Common myeloid progenitor, CD34-positive (primary cell): ENCODE measurements around the gene TVP23C. TPM values are rescaled to one million over a fixed set of nuclear protein-coding genes. Genes with fewer than 3 reads are reported as not detected.
"Not testable (repeated sequence)": the region's sequence is repeated elsewhere in the genome, so short reads cannot be mapped to it uniquely, and the experiment has no call there.

ENCODE experiments used
- CTCF ChIA-PET: fragments of 350-600 bp; sonication (Branson Sonifier 250); formaldehyde crosslinking; loops from one replicate; lab custom pipeline; 2021; ENCODE audit warnings: antibody characterized with exemption; lab: Charles Lee
- POLR2A ChIA-PET: fragments of 350-600 bp; sonication (Branson Sonifier 250); formaldehyde crosslinking; loops from one replicate; lab custom pipeline; 2021; ENCODE audit warnings: antibody characterized with exemption; lab: Charles Lee
- DNase-seq, 3 donors: peaks; one replicate each; pipeline versions ENCODE4 v3.0.0 to v3.0.0-alpha.2; 2013
- H3K27ac ChIP-seq, 2 experiments: 1 replicate in 1 of 2; 2 replicates in 1 of 2; pipeline ENCODE4 v1.7.0; 2013; ENCODE audit warnings: inconsistent platforms in 2 of 2, low read length in 2 of 2, mild to moderate bottlenecking in 2 of 2, low read depth in 1 of 2, moderate library complexity in 1 of 2; ENCODE audit not compliant: severe bottlenecking in 2 of 2, insufficient read depth in 1 of 2, poor library complexity in 1 of 2
- H3K27me3 ChIP-seq, 5 experiments: replicated peaks in 2 of 5; 1 replicate in 3 of 5; 2 replicates in 2 of 5; pipeline versions ENCODE4 v1.6.1 to v1.7.0; 2013; ENCODE audit warnings: low read length in 4 of 5, mild to moderate bottlenecking in 2 of 5, moderate library complexity in 2 of 5, inconsistent platforms in 1 of 5; ENCODE audit not compliant: insufficient read depth in 5 of 5, control insufficient read depth in 4 of 5
- H3K36me3 ChIP-seq, 4 experiments: 1 replicate in 2 of 4; 2 replicates in 2 of 4; pipeline versions ENCODE4 v1.6.1 to v1.7.0; 2013; ENCODE audit warnings: low read length in 3 of 4, control low read depth in 1 of 4, mild to moderate bottlenecking in 1 of 4; ENCODE audit not compliant: control insufficient read depth in 4 of 4, insufficient read depth in 4 of 4
- H3K4me1 ChIP-seq, 4 experiments: 1 replicate in 3 of 4; 2 replicates in 1 of 4; pipeline versions ENCODE4 v1.6.1 to v1.7.1; 2013; ENCODE audit warnings: low read length in 3 of 4, mild to moderate bottlenecking in 3 of 4, control low read depth in 1 of 4, inconsistent platforms in 1 of 4, moderate library complexity in 1 of 4; ENCODE audit not compliant: control insufficient read depth in 4 of 4, insufficient read depth in 4 of 4; ENCODE audit errors: control extremely low read depth in 1 of 4
- H3K4me3 ChIP-seq, 7 experiments: 1 replicate in 4 of 7; 2 replicates in 3 of 7; pipeline versions ENCODE4 v1.5.1 to v1.7.0; 2013; ENCODE audit warnings: mild to moderate bottlenecking in 7 of 7, low read length in 6 of 7, moderate library complexity in 6 of 7, inconsistent platforms in 2 of 7, low read depth in 2 of 7, control low read depth in 1 of 7; ENCODE audit not compliant: insufficient read depth in 4 of 7, control insufficient read depth in 1 of 7; ENCODE audit errors: extremely low read depth in 1 of 7
- H3K9me3 ChIP-seq, 5 experiments: 1 replicate in 4 of 5; 2 replicates in 1 of 5; pipeline versions ENCODE4 v1.6.1 to v1.7.1; 2013; ENCODE audit warnings: low read length in 4 of 5, mild to moderate bottlenecking in 2 of 5, inconsistent platforms in 1 of 5, low read depth in 1 of 5, moderate library complexity in 1 of 5; ENCODE audit not compliant: control insufficient read depth in 4 of 5, insufficient read depth in 2 of 5; ENCODE audit errors: control extremely low read depth in 1 of 5
- WGBS: methylation state at CpG from one replicate; pipeline ENCODE4 v1.1.5; 2013; ENCODE audit not compliant: insufficient coverage; 5-methylcytosine and 5-hydroxymethylcytosine counted together
- polyA plus RNA-seq: library from polyadenylated mRNA; unstranded; fragments of 120-200 nt; gene quantifications from one replicate; pipeline ENCODE4 v1.2.1, GENCODE V29; 2013

Gene TVP23C
- 23.7 TPM for polyA plus RNA-seq

DNA sequence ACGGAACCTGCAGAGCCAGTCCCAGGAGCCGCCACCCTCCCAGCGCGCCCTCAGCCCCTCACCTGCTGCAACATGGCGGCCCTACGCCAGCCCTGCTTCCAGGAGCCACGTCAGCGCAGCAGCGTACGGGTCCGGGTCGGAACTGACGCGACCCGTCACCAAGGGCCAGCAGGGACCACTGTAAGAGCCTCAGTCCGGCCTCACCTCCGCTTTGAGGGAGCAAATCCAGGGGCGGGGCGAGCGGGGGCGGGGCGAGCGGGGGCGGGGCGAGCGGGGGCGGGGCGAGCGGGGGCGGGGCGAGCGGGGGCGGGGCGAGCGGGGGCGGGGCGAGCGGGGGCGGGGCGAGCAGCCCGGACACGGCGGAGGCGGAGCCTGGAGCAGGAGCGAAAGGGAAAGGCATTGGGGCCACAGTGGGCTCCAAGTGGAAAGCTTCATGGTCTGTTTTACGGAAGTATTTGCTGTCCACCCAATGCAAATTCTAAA, at the start of gene TVP23C:
TVP23C (minus strand) TSS at position 109 of the 483 bp plus-strand sequence; CDS start at position 74, 35 bp downstream.
- peak within 1 kb of the TSS; percentile 61 to 85 (median 72) for H3K4me3 ChIP-seq
- H3K4me1 ChIP-seq, H3K27me3 ChIP-seq, H3K36me3 ChIP-seq, POLR2A ChIA-PET, H3K9me3 ChIP-seq, CTCF ChIA-PET: not testable (repeated sequence)
- peak; percentile 76 to 90 (median 88) for DNase-seq
- 0% methylated on average over 14 of the region's 46 CpGs for WGBS
- peak within 1 kb of the TSS in 1 of 2 experiments; percentile 34 for H3K27ac ChIP-seq

DNA sequence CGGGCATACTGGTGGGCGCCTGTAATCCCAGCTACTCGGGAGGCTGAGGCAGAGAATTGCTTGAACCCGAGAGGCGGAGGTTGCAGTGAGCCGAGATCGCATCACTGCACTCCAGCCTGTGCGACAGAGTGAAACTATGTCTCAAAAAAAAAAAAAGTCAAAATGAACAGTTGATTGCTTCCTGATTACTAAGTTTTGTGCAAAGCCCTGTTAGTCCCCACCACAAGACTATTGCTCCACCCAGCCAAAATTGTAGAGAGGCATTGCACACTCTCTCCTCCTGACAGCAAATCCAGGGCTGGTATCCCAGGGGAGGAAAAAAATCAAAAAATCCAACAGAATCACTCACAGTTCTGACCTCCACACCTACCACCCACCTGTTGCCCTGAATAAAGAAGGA, 29.7 kb upstream of the TVP23C start:
- H3K36me3 ChIP-seq, H3K4me3 ChIP-seq, DNase-seq, H3K9me3 ChIP-seq, H3K27me3 ChIP-seq, CTCF ChIA-PET, H3K27ac ChIP-seq, POLR2A ChIA-PET: not testable (repeated sequence)
- H3K4me1 ChIP-seq: peaks cover 0 to 17% (median 9%) of the 10 kb centered on the region in 4 experiments
- no CpG with 5 or more reads among the region's 8 CpGs for WGBS

DNA sequence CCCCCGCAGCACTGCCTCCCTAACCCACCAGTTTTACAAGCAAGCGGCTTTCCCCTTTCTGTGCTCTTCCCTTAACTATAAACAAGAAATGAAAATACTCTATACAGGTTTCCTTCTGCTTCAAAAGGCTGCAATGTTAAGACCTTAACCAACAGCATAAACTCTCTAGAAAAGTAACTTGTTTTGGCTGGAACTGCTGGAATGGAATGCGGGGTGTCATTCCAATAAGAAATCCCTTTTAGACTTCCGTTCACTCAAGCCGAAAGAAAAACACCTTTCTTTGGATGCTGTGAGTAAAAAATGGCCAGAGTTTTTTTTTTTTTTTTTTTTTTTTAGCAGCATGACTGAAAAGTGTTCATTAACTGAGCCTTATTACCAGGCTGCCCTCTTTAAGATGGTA, 28.7 kb upstream of the TVP23C start:
- Histone ChIP-seq H3K4me1 (peaks cover 0 to 17% (median 9%) of the 10 kb centered on the region in 4 experiments), H3K4me3 (peak overlapping the region in 1 of 7 experiments; percentile 10)
- CTCF ChIA-PET, POLR2A ChIA-PET, H3K36me3 ChIP-seq, H3K27ac ChIP-seq, H3K9me3 ChIP-seq, H3K27me3 ChIP-seq: not testable (repeated sequence)
- WGBS: no CpG with 5 or more reads among the region's 5 CpGs
- peak in 2 of 3 donors; percentile 16 to 21 for DNase-seq

DNA sequence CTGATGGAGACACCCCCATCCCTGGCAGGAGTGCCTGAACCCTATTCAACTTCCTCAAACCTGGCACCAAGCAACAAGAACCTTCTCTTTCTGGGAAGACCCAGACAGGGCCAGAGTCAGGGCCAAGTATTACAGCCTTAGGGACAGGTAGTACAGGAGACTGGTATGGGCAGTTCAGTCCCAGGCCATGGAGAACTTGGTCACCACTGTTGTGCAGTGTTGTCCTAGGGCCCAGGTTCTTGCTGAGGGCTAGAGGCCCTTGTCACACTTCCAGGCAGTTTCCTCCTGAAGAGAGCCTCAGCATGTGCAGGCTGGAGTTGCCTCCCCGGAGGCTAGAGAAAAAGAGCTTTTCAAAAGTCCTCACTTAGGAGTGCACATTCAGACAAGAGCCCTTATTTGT, 27.6 kb upstream of the TVP23C start:
- H3K9me3 ChIP-seq, H3K36me3 ChIP-seq, DNase-seq, POLR2A ChIA-PET, CTCF ChIA-PET, H3K27ac ChIP-seq, H3K4me3 ChIP-seq: not testable (repeated sequence)
- WGBS: no CpG with 5 or more reads among the region's 1 CpG
- H3K4me1 ChIP-seq: peaks cover 0 to 19% (median 9%) of the 10 kb centered on the region in 4 experiments
- peaks cover 0 to 14% (median 2%) of the 10 kb centered on the region in 5 experiments for H3K27me3 ChIP-seq

DNA sequence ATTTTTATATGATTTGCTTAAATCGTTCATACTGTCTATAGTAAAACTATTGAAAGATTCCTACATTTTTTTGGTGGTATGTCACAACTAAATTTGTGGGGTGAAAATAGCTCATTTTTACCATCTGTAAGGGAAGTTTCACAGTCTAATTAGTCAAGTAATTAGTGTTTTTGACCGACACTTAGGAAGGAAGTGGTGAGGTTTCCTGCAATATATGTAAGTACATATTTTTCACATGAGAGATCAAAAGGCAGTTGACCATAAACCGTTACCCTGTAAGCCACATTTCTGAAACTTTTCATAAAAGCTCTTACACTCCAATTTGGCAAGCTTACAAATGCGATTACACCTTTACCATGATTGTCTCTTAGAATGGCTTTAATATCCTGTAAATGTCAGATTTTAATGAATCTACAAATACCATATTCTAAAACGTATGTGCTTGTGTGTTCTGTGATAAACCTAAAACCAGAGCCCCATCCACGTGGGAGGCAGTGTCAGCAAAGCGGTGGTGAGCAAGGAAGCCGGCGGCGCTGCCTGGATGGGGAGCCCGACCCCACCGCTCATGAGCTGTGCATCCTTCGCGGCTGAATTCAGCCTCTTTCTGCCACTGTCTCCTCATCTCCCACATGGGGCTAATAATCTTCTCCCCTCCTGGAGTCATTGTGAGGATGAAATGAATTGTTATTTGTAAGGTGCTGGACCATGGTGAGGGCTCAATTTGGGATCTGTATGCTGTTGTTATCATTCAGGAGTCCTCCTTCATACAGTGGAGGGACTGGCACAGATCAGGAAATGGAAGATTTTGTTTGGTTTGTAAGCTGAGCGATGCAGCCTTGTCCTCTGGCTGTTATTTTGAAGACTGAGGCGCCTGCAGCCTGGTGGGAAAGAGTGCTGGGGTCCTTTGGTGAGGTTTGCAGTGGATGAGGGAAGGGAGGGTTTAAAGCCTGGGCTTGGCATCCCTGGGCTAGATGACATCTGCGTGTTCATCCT, 26.6 kb upstream of the TVP23C start:
- H3K9me3 ChIP-seq, H3K27ac ChIP-seq, POLR2A ChIA-PET, CTCF ChIA-PET, H3K36me3 ChIP-seq: not testable (repeated sequence)
- Histone ChIP-seq H3K4me3 (peak overlapping the region in 1 of 7 experiments; percentile 33), H3K27me3 (peaks cover 0 to 14% (median 2%) of the 10 kb centered on the region in 5 experiments), H3K4me1 (peaks cover 0 to 19% (median 9%) of the 10 kb centered on the region in 4 experiments)
- no CpG with 5 or more reads among the region's 17 CpGs for WGBS
- peak in 2 of 3 donors; percentile 24 to 50 for DNase-seq

DNA sequence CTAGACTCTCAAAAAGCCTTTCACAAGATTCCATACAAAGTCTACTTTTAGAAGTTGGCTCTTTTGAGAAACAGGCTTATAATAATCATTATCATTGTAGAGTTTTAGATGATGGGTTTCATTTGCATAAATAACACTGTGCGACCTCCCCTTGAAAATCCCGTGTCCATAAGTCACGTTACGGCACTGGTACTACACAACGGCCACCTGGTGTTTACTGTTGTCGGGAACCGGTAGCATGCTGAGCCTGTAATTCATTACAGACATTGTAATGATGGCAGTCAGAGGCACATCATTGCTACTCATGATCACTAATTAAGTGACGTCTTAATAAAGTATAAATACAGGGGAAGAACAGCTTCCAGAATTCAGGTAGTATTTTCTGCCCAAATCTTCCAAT, 24.7 kb upstream of the TVP23C start:
- H3K4me3 ChIP-seq, DNase-seq, H3K9me3 ChIP-seq, H3K36me3 ChIP-seq, H3K27ac ChIP-seq, CTCF ChIA-PET, POLR2A ChIA-PET: not testable (repeated sequence)
- Histone ChIP-seq H3K4me1 (peaks cover 0 to 19% (median 9%) of the 10 kb centered on the region in 4 experiments), H3K27me3 (peaks cover 0 to 17% (median 2%) of the 10 kb centered on the region in 5 experiments)
- 84% methylated on average over 6 of the region's 8 CpGs for WGBS

DNA sequence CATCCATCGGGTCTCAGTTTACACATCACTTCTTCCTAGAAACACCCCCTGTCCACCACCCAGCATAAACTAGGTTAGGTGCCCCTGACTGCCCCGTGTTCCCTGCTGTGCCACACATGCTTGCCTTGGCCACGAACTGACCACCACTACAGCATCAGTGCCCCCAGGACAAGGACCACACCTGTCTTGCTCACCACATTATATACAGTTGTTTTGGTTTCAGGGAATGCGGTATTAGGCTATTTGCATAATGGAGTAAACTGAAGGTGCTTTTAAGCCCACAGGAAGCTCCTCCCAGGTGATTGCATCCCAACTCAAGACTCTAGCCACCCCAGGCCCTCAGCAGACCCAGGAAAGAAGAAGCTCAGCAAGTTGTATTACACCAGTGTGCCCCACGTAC, 20.0 kb upstream of the TVP23C start:
- H3K4me1 ChIP-seq, H3K4me3 ChIP-seq, H3K36me3 ChIP-seq, DNase-seq, POLR2A ChIA-PET, H3K27ac ChIP-seq, CTCF ChIA-PET, H3K9me3 ChIP-seq: not testable (repeated sequence)
- WGBS: no CpG with 5 or more reads among the region's 5 CpGs
- peaks cover 0 to 15% (median 2%) of the 10 kb centered on the region in 5 experiments for H3K27me3 ChIP-seq
